ENCODE data around the gene NCAM1.
A peak's percentile ranks its signal among the peaks of the same experiment; 100 is the strongest.

Gene NCAM1

GRCh38 chr11:113199866-113200265, 238.6 kb downstream of the NCAM1 start:
- no CpG with 5 or more reads among the region's 5 CpGs for WGBS, 2 donors (ENCODE audit: extremely low coverage in 2 of 2, insufficient read length in 2 of 2, insufficient replicate concordance in 1 of 2)
- Histone ChIP-seq H2BK5ac (ENCODE audit: low read length) (no peak overlapping the region), H3K9ac (ENCODE audit: low read depth, low read length, poor library complexity) (no peak overlapping the region), H3K4me2 (ENCODE audit: insufficient read depth, low read length, poor library complexity, severe bottlenecking) (no peak overlapping the region), H2BK12ac (ENCODE audit: low read length) (no peak overlapping the region), H3K4me3 (ENCODE audit: low read length in 2 of 2) (no peak overlapping the region), H3K14ac (ENCODE audit: low read length) (no peak overlapping the region), H2BK120ac (ENCODE audit: low read depth, low read length) (no peak overlapping the region), H2AFZ (ENCODE audit: low read length) (no peak overlapping the region), H3K23ac (ENCODE audit: low read depth, low read length, poor library complexity) (no peak overlapping the region), H4K8ac (ENCODE audit: low read depth, low read length) (no peak overlapping the region), H3K36me3 (replicated peaks in 1 of 2; ENCODE audit: control insufficient read depth in 2 of 2, insufficient read depth in 2 of 2, low read length in 2 of 2) (no peaks in the 10 kb centered on the region), H2AK5ac (ENCODE audit: low read depth, low read length) (no peak overlapping the region), H2BK15ac (ENCODE audit: low read length) (no peak overlapping the region), H3K18ac (ENCODE audit: low read length) (peak overlapping the region; percentile 57), H3K27me3 (ENCODE audit: control insufficient read depth in 3 of 3, insufficient read depth in 3 of 3, low read depth in 1 of 3, low read length in 3 of 3) (no peaks in the 10 kb centered on the region), H3K4ac (ENCODE audit: low read length) (no peak overlapping the region), H3K27ac (replicated peaks; ENCODE audit: low read length) (no peak overlapping the region), H3K79me1 (ENCODE audit: low read depth, low read length) (no peaks in the 10 kb centered on the region), H3K4me1 (ENCODE audit: control insufficient read depth in 2 of 2, insufficient read depth in 1 of 2, low read depth in 1 of 2, low read length in 2 of 2) (peaks cover 0 to 18% of the 10 kb centered on the region in 2 donors), H3K9me3 (replicated peaks in 1 of 2; ENCODE audit: control insufficient read depth in 2 of 2, insufficient read depth in 1 of 2, low read depth in 1 of 2, low read length in 2 of 2) (no peaks in the 10 kb centered on the region), H4K91ac (ENCODE audit: low read depth, low read length, poor library complexity) (no peak overlapping the region)
- no peak for DNase-seq (ENCODE audit: low spot score)

GRCh38 chr11:113201054-113201818, 240.0 kb downstream of the NCAM1 start:
- H3K36me3 ChIP-seq (replicated peaks in 1 of 2; ENCODE audit: control insufficient read depth in 2 of 2, insufficient read depth in 2 of 2, low read length in 2 of 2), result no peaks in the 10 kb centered on the region
- H4K8ac ChIP-seq (ENCODE audit: low read depth, low read length), result no peak overlapping the region
- WGBS, 2 donors (ENCODE audit: extremely low coverage in 2 of 2, insufficient read length in 2 of 2, insufficient replicate concordance in 1 of 2), result no CpG with 5 or more reads among the region's 12 CpGs
- DNase-seq (ENCODE audit: low spot score), result peak; percentile 41
- no peak overlapping the region for H3K27ac ChIP-seq (replicated peaks; ENCODE audit: low read length)
- no peak overlapping the region for H2BK12ac ChIP-seq (ENCODE audit: low read length)
- H2BK5ac ChIP-seq (ENCODE audit: low read length), result no peak overlapping the region
- H3K9me3 ChIP-seq (replicated peaks in 1 of 2; ENCODE audit: control insufficient read depth in 2 of 2, insufficient read depth in 1 of 2, low read depth in 1 of 2, low read length in 2 of 2), result no peaks in the 10 kb centered on the region
- peaks cover 0 to 18% of the 10 kb centered on the region in 2 donors for H3K4me1 ChIP-seq (ENCODE audit: control insufficient read depth in 2 of 2, insufficient read depth in 1 of 2, low read depth in 1 of 2, low read length in 2 of 2)
- no peak overlapping the region for H2AK5ac ChIP-seq (ENCODE audit: low read depth, low read length)
- no peak overlapping the region for H2BK120ac ChIP-seq (ENCODE audit: low read depth, low read length)
- no peak overlapping the region for H4K91ac ChIP-seq (ENCODE audit: low read depth, low read length, poor library complexity)
- H3K79me1 ChIP-seq (ENCODE audit: low read depth, low read length), result no peaks in the 10 kb centered on the region
- H3K4me3 ChIP-seq (ENCODE audit: low read length in 2 of 2), result no peak overlapping the region
- H3K23ac ChIP-seq (ENCODE audit: low read depth, low read length, poor library complexity), result no peak overlapping the region
- no peak overlapping the region for H3K4ac ChIP-seq (ENCODE audit: low read length)
- no peaks in the 10 kb centered on the region for H3K27me3 ChIP-seq (ENCODE audit: control insufficient read depth in 3 of 3, insufficient read depth in 3 of 3, low read depth in 1 of 3, low read length in 3 of 3)
- H3K14ac ChIP-seq (ENCODE audit: low read length), result no peak overlapping the region
- H3K18ac ChIP-seq (ENCODE audit: low read length), result no peak overlapping the region
- no peak overlapping the region for H3K4me2 ChIP-seq (ENCODE audit: insufficient read depth, low read length, poor library complexity, severe bottlenecking)
- H2BK15ac ChIP-seq (ENCODE audit: low read length), result no peak overlapping the region
- no peak overlapping the region for H2AFZ ChIP-seq (ENCODE audit: low read length)
- no peak overlapping the region for H3K9ac ChIP-seq (ENCODE audit: low read depth, low read length, poor library complexity)

GRCh38 chr11:113202431-113202830, 241.2 kb downstream of the NCAM1 start:
- H2BK12ac ChIP-seq (ENCODE audit: low read length), result no peak overlapping the region
- H2AFZ ChIP-seq (ENCODE audit: low read length), result no peak overlapping the region
- no peak overlapping the region for H4K8ac ChIP-seq (ENCODE audit: low read depth, low read length)
- no peak overlapping the region for H2BK120ac ChIP-seq (ENCODE audit: low read depth, low read length)
- no peaks in the 10 kb centered on the region for H3K27me3 ChIP-seq (ENCODE audit: control insufficient read depth in 3 of 3, insufficient read depth in 3 of 3, low read depth in 1 of 3, low read length in 3 of 3)
- WGBS, 2 donors (ENCODE audit: extremely low coverage in 2 of 2, insufficient read length in 2 of 2, insufficient replicate concordance in 1 of 2), result no CpG with 5 or more reads among the region's 1 CpG
- H2BK15ac ChIP-seq (ENCODE audit: low read length), result no peak overlapping the region
- DNase-seq (ENCODE audit: low spot score), result no peak
- H3K9ac ChIP-seq (ENCODE audit: low read depth, low read length, poor library complexity), result no peak overlapping the region
- H3K4ac ChIP-seq (ENCODE audit: low read length), result no peak overlapping the region
- H3K4me3 ChIP-seq (ENCODE audit: low read length in 2 of 2), result no peak overlapping the region
- no peaks in the 10 kb centered on the region for H3K9me3 ChIP-seq (replicated peaks in 1 of 2; ENCODE audit: control insufficient read depth in 2 of 2, insufficient read depth in 1 of 2, low read depth in 1 of 2, low read length in 2 of 2)
- H3K23ac ChIP-seq (ENCODE audit: low read depth, low read length, poor library complexity), result no peak overlapping the region
- H3K18ac ChIP-seq (ENCODE audit: low read length), result no peak overlapping the region
- H4K91ac ChIP-seq (ENCODE audit: low read depth, low read length, poor library complexity), result no peak overlapping the region
- peaks cover 0 to 18% of the 10 kb centered on the region in 2 donors for H3K4me1 ChIP-seq (ENCODE audit: control insufficient read depth in 2 of 2, insufficient read depth in 1 of 2, low read depth in 1 of 2, low read length in 2 of 2)
- H2AK5ac ChIP-seq (ENCODE audit: low read depth, low read length), result no peak overlapping the region
- H3K4me2 ChIP-seq (ENCODE audit: insufficient read depth, low read length, poor library complexity, severe bottlenecking), result no peak overlapping the region
- H3K36me3 ChIP-seq (replicated peaks in 1 of 2; ENCODE audit: control insufficient read depth in 2 of 2, insufficient read depth in 2 of 2, low read length in 2 of 2), result no peaks in the 10 kb centered on the region
- H3K14ac ChIP-seq (ENCODE audit: low read length), result no peak overlapping the region
- H2BK5ac ChIP-seq (ENCODE audit: low read length), result no peak overlapping the region
- no peaks in the 10 kb centered on the region for H3K79me1 ChIP-seq (ENCODE audit: low read depth, low read length)
- H3K27ac ChIP-seq (replicated peaks; ENCODE audit: low read length), result no peak overlapping the region

- H2AK5ac ChIP-seq (ENCODE audit: low read depth, low read length), result no peak overlapping the region
- H4K8ac ChIP-seq (ENCODE audit: low read depth, low read length), result no peak overlapping the region
- no peak overlapping the region for H2AFZ ChIP-seq (ENCODE audit: low read length)
- no peaks in the 10 kb centered on the region for H3K79me1 ChIP-seq (ENCODE audit: low read depth, low read length)
- no peak overlapping the region for H3K4me3 ChIP-seq (ENCODE audit: low read length in 2 of 2)
- no peaks in the 10 kb centered on the region for H3K9me3 ChIP-seq (replicated peaks in 1 of 2; ENCODE audit: control insufficient read depth in 2 of 2, insufficient read depth in 1 of 2, low read depth in 1 of 2, low read length in 2 of 2)
- H2BK120ac ChIP-seq (ENCODE audit: low read depth, low read length), result no peak overlapping the region
- peak overlapping the region; percentile 57 for H3K18ac ChIP-seq (ENCODE audit: low read length)
- H2BK5ac ChIP-seq (ENCODE audit: low read length), result no peak overlapping the region
- no CpG with 5 or more reads among the region's 17 CpGs for WGBS, 2 donors (ENCODE audit: extremely low coverage in 2 of 2, insufficient read length in 2 of 2, insufficient replicate concordance in 1 of 2)
- no peaks in the 10 kb centered on the region for H3K27me3 ChIP-seq (ENCODE audit: control insufficient read depth in 3 of 3, insufficient read depth in 3 of 3, low read depth in 1 of 3, low read length in 3 of 3)
- H3K4me2 ChIP-seq (ENCODE audit: insufficient read depth, low read length, poor library complexity, severe bottlenecking), result no peak overlapping the region
- no peak overlapping the region for H3K23ac ChIP-seq (ENCODE audit: low read depth, low read length, poor library complexity)
- no peak overlapping the region for H2BK15ac ChIP-seq (ENCODE audit: low read length)
- no peak overlapping the region for H3K4ac ChIP-seq (ENCODE audit: low read length)
- H3K4me1 ChIP-seq (ENCODE audit: control insufficient read depth in 2 of 2, insufficient read depth in 1 of 2, low read depth in 1 of 2, low read length in 2 of 2), result peaks cover 0 to 18% of the 10 kb centered on the region in 2 donors
- H3K14ac ChIP-seq (ENCODE audit: low read length), result no peak overlapping the region
- H4K91ac ChIP-seq (ENCODE audit: low read depth, low read length, poor library complexity), result no peak overlapping the region
- no peak overlapping the region for H3K27ac ChIP-seq (replicated peaks; ENCODE audit: low read length)
- no peak overlapping the region for H3K9ac ChIP-seq (ENCODE audit: low read depth, low read length, poor library complexity)
- H3K36me3 ChIP-seq (replicated peaks in 1 of 2; ENCODE audit: control insufficient read depth in 2 of 2, insufficient read depth in 2 of 2, low read length in 2 of 2), result peaks cover 0 to 5% of the 10 kb centered on the region in 2 donors
- DNase-seq (ENCODE audit: low spot score), result no peak
- no peak overlapping the region for H2BK12ac ChIP-seq (ENCODE audit: low read length)
Observed at GRCh38 chr11:113203141-113203753, 242.0 kb downstream of the NCAM1 start.

Data from neuronal stem cell (in vitro differentiated cells).